ENCODE data around the gene ARID1B. TPM values are rescaled to one million over a fixed set of nuclear protein-coding genes. Genes with fewer than 3 reads are reported as not detected.

The ARID1B gene
- total RNA-seq, 1 donor from 2014 or later, result 248 TPM

GRCh38 chr6:157246048-157246630, 469.0 kb downstream of the ARID1B start:
- H3K9me3 Mint-ChIP-seq, result peaks cover 12% of the 10 kb centered on the region
- TF ChIP-seq CTCF (IDR thresholded peaks at IDR 0.05), result no peak
- H3K4me3 Mint-ChIP-seq, result no peak overlapping the region
- intact Hi-C loops (cut with micrococcal nuclease), result no loop called here
- H3K27ac Mint-ChIP-seq, result no peak overlapping the region
- peaks cover 14% of the 10 kb centered on the region for H3K27me3 Mint-ChIP-seq
- H3K36me3 Mint-ChIP-seq (ENCODE audit: low read depth), result no peaks in the 10 kb centered on the region
- POLR2A ChIA-PET, result no interaction called here
- CTCF ChIA-PET, result no interaction called here
- ATAC-seq (ENCODE audit: low read depth), result no peak
- DNase-seq, result no peak
- no peaks in the 10 kb centered on the region for H3K4me1 Mint-ChIP-seq

GRCh38 chr6:157246771-157247484, 469.8 kb downstream of the ARID1B start:
- DNase-seq (no peak), ATAC-seq (ENCODE audit: low read depth) (no peak)
- TF ChIP-seq CTCF (IDR thresholded peaks at IDR 0.05), result no peak
- no peaks in the 10 kb centered on the region for H3K36me3 Mint-ChIP-seq (ENCODE audit: low read depth)
- intact Hi-C loops (cut with micrococcal nuclease), result no loop called here
- CTCF ChIA-PET, result no interaction called here
- H3K9me3 Mint-ChIP-seq, result peaks cover 12% of the 10 kb centered on the region
- no peak overlapping the region for H3K4me3 Mint-ChIP-seq
- no peak overlapping the region for H3K27ac Mint-ChIP-seq
- POLR2A ChIA-PET, result no interaction called here
- H3K4me1 Mint-ChIP-seq, result no peaks in the 10 kb centered on the region
- peaks cover 16% of the 10 kb centered on the region for H3K27me3 Mint-ChIP-seq

- H3K36me3 Mint-ChIP-seq (ENCODE audit: low read depth), result no peaks in the 10 kb centered on the region
- ATAC-seq (ENCODE audit: low read depth), result no peak
- DNase-seq, result no peak
- H3K4me3 Mint-ChIP-seq, result no peak overlapping the region
- ChIA-PET CTCF (no interaction called here), POLR2A (no interaction called here)
- no peak for TF ChIP-seq CTCF (IDR thresholded peaks at IDR 0.05)
- peaks cover 12% of the 10 kb centered on the region for H3K27me3 Mint-ChIP-seq
- intact Hi-C loops (cut with micrococcal nuclease), result no loop called here
- peaks cover 12% of the 10 kb centered on the region for H3K9me3 Mint-ChIP-seq
- no peaks in the 10 kb centered on the region for H3K4me1 Mint-ChIP-seq
- H3K27ac Mint-ChIP-seq, result no peak overlapping the region
Measured at GRCh38 chr6:157248264-157248663, 471.1 kb downstream of the ARID1B start.

GRCh38 chr6:157249826-157250225, 472.6 kb downstream of the ARID1B start:
- intact Hi-C loops (cut with micrococcal nuclease), result no loop called here
- Mint-ChIP-seq H3K36me3 (ENCODE audit: low read depth) (no peaks in the 10 kb centered on the region), H3K27me3 (peaks cover 14% of the 10 kb centered on the region), H3K9me3 (peaks cover 5% of the 10 kb centered on the region), H3K4me3 (no peak overlapping the region), H3K4me1 (no peaks in the 10 kb centered on the region), H3K27ac (no peak overlapping the region)
- TF ChIP-seq CTCF (IDR thresholded peaks at IDR 0.05), result no peak
- ChIA-PET POLR2A (no interaction called here), CTCF (no interaction called here)
- no peak for DNase-seq
- ATAC-seq (ENCODE audit: low read depth), result no peak

- POLR2A ChIA-PET, result no interaction called here
- peaks cover 5% of the 10 kb centered on the region for H3K9me3 Mint-ChIP-seq
- TF ChIP-seq CTCF (IDR thresholded peaks at IDR 0.05), result no peak
- intact Hi-C loops (cut with micrococcal nuclease), result no loop called here
- ATAC-seq (ENCODE audit: low read depth) (no peak), DNase-seq (no peak)
- peaks cover 21% of the 10 kb centered on the region for H3K27me3 Mint-ChIP-seq
- no peak overlapping the region for H3K27ac Mint-ChIP-seq
- H3K4me1 Mint-ChIP-seq, result no peaks in the 10 kb centered on the region
- H3K36me3 Mint-ChIP-seq (ENCODE audit: low read depth), result no peaks in the 10 kb centered on the region
- CTCF ChIA-PET, result no interaction called here
- H3K4me3 Mint-ChIP-seq, result no peak overlapping the region
Measured at GRCh38 chr6:157251586-157252247, 474.5 kb downstream of the ARID1B start.
